Naive B cell (primary cell): ENCODE data around the gene ANKMY1. TPM values are rescaled to one million over a fixed set of nuclear protein-coding genes. Genes with fewer than 3 reads are reported as not detected.
A peak's percentile ranks its signal among the peaks of the same experiment; 100 is the strongest.

Experiments
- ATAC-seq, 2 donors: fragments of 150-1000 bp; cut with Tn5 transposase; 2 replicates each; pipeline ENCODE4 v1.10.0; 2021; ENCODE audit warnings: low read depth in 2 of 2, mild to moderate bottlenecking in 2 of 2, moderate library complexity in 2 of 2
- DNase-seq: peaks from one replicate; pipeline ENCODE4 v3.0.0; 2022
- H3K27ac Mint-ChIP-seq, 6 donors: one replicate each; pipeline ENCODE4 v1.8.0; 2020 to 2022; ENCODE audit warnings: mild to moderate bottlenecking in 6 of 6, mixed read lengths in 6 of 6, moderate library complexity in 5 of 6, inconsistent platforms in 2 of 6
- H3K27me3 Mint-ChIP-seq, 3 donors: one replicate each; pipeline ENCODE4 v1.8.0; 2021 to 2022; ENCODE audit warnings: mixed read lengths in 3 of 3, mild to moderate bottlenecking in 1 of 3
- H3K36me3 Mint-ChIP-seq, 2 donors: one replicate each; pipeline ENCODE4 v1.8.0; 2020 to 2022; ENCODE audit warnings: mixed read lengths in 2 of 2, inconsistent platforms in 1 of 2, mild to moderate bottlenecking in 1 of 2
- H3K4me1 Mint-ChIP-seq, 3 donors: one replicate each; pipeline ENCODE4 v1.8.0; 2020 to 2022; ENCODE audit warnings: mixed read lengths in 3 of 3, inconsistent platforms in 1 of 3, mild to moderate bottlenecking in 1 of 3, moderate library complexity in 1 of 3
- H3K4me3 Mint-ChIP-seq, 8 donors: one replicate each; pipeline ENCODE4 v1.8.0; 2020 to 2022; ENCODE audit warnings: mild to moderate bottlenecking in 8 of 8, mixed read lengths in 8 of 8, moderate library complexity in 8 of 8, inconsistent platforms in 2 of 8
- H3K9me3 Mint-ChIP-seq, 7 donors: one replicate each; pipeline ENCODE4 v1.8.0; 2020 to 2022; ENCODE audit warnings: mixed read lengths in 7 of 7, mild to moderate bottlenecking in 5 of 7, inconsistent platforms in 2 of 7, moderate library complexity in 1 of 7
- polyA plus RNA-seq, 6 donors: library from polyadenylated mRNA; unstranded; fragments of 300-500 nt; fragmentation: Illumina TruSeq; gene quantifications; one replicate each; pipeline ENCODE4 v1.2.3, GENCODE V29; 2021; ENCODE audit warnings: low read depth in 6 of 6

The ANKMY1 gene
- polyA plus RNA-seq, 6 donors from 2014 or later: 5.8 to 21.1 (median 8.9) TPM

- DNase-seq: no peak
- H3K27me3 Mint-ChIP-seq: no peaks in the 10 kb centered on the region
- H3K4me3 Mint-ChIP-seq: no peak overlapping the region
Observed at GRCh38 chr2:240573516-240574385, 16.0 kb upstream of the ANKMY1 start.

GRCh38 chr2:240573071-240573515 is 15.3 kb upstream of the ANKMY1 start:
- Mint-ChIP-seq H3K27ac (no peak overlapping the region), H3K4me3 (no peak overlapping the region), H3K36me3 (no peaks in the 10 kb centered on the region), H3K9me3 (no peaks in the 10 kb centered on the region), H3K27me3 (no peaks in the 10 kb centered on the region), H3K4me1 (peaks cover 20 to 32% (median 25%) of the 10 kb centered on the region in 3 donors)
- no peak for DNase-seq
- no peak for ATAC-seq

More at GRCh38 chr2:240573516-240574385, 16.0 kb upstream of the ANKMY1 start:
- ATAC-seq: no peak
- peaks cover 23 to 36% (median 25%) of the 10 kb centered on the region in 3 donors for H3K4me1 Mint-ChIP-seq
- H3K36me3 Mint-ChIP-seq: no peaks in the 10 kb centered on the region
- H3K9me3 Mint-ChIP-seq: no peaks in the 10 kb centered on the region
- H3K27ac Mint-ChIP-seq: no peak overlapping the region

DNA sequence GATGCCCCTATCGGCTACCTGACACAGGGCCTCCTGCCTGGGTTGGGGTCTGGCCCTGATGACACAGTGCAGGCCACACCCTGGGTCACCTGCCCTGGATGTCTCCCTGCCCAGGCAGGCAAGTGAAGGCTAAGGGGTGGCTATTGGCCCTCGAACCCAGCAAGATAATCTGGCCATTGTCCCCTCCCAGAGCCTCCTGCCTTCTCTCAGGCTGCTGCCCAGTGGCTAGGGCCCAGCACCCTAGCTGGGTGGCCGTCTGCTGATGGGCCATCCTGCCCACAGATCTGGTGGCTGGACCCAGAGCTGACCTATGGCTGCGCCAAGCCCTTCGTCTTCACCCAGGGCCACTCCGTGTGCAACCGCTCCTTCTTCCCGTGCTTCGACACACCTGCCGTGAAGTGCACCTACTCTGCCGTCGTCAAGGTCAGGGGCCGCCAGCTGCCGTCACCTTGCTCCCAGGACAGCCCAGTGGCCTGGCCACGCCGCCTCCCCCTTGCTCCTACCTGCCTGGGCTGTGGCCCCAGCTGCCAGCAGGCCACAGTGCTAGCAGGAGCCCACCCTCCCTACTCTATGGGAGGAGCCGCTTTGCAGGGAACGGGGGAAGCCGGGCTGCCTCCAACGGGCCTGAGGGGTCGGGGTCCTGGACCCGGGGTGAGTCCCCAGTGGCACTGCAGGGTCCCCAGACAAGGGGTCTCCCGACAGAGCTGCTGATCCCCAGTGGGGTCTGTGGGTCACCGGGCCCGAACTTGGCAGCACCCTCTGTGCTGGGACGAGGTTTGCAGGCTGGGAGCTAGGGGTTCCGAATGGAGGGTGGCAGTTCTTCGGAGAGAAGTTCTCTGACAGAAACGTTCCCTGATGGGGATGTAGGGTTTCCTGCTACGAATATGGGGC is 14.6 kb upstream of the ANKMY1 start:
- H3K27me3 Mint-ChIP-seq: no peaks in the 10 kb centered on the region
- H3K4me1 Mint-ChIP-seq: peaks cover 25 to 38% (median 30%) of the 10 kb centered on the region in 3 donors
- DNase-seq (no peak), ATAC-seq (no peak)
- H3K36me3 Mint-ChIP-seq: no peaks in the 10 kb centered on the region
- H3K4me3 Mint-ChIP-seq: peak overlapping the region in 1 of 8 donors; percentile 62
- H3K9me3 Mint-ChIP-seq: no peaks in the 10 kb centered on the region
- no peak overlapping the region for H3K27ac Mint-ChIP-seq

DNA sequence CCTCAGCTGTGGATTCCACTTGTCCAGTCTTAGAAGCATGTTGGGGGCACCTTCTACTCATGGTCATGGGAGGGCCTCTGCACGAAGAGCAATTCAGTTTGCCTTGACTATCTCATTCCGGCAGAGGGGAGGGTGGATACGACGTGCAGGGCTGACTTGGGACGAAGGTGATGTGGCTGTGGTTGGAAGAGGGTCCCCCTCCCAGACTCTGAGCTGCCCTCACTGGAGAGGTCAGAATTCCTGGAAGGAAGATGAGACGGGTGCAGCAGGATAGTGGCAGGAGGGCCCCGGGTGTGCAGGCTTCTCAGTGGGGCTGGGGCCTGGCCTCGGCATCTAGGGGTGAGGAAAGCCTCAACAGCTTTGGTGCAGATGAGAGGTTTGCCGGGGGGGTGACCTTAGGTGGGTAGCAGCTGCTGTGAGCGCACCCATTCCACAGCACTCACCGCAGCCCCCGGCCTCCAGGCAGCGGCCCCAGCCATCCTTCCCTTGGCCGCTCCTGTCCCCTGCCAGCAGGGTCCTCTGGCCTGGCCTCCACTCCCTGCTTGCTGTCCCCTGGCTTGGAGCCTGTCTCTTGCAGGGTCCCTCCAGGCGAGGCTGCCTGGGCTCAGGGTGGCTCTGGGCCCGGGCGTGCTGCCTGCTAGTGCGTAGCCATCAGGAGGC is 13.7 kb upstream of the ANKMY1 start:
- Mint-ChIP-seq H3K27ac (peak overlapping the region in 3 of 6 donors; percentile 34 to 70 (median 54)), H3K4me3 (peak overlapping the region in 3 of 8 donors; percentile 22 to 77 (median 41)), H3K36me3 (no peaks in the 10 kb centered on the region), H3K4me1 (peaks cover 30 to 47% (median 39%) of the 10 kb centered on the region in 3 donors), H3K9me3 (no peaks in the 10 kb centered on the region), H3K27me3 (no peaks in the 10 kb centered on the region)
- DNase-seq: no peak
- ATAC-seq: no peak

DNA sequence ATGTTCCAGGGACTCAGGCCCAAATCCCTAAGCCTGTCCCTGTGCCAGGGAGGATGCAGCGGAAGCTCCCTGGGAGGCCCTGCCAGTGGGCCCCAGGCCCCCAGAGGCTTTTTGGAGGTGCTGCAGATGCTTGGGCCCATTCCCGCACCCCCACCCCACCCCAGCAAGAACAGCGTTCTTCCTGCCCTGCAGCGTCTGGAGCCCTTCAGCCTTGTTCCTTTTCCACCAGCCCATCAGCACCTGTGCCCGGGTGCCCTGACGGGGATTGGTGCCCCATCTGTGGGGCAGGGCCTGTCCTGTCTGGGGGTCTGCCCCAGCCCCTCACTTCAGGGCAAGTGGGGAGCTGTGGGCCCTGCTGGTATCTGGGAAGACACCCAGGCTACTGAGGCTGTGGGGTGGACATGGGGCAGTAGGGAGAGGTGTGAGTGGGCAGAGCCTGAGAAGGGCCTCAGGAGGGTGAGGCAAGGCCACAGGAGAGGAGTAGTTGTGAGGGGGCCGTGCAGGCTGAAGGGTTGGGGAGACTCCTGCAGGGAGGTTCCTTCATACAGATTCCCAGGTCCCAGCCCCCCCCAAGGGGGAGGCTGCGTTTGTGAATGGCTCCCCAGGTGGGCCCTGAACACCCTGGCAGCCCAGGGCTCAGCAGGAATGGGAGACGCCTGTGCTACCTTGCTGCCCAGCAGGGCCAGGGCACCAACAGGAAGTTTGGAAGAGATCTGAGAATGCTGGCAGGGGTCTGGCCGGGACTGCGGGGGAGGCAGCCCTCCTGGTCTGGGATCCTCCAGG is 12.9 kb upstream of the ANKMY1 start:
- H3K36me3 Mint-ChIP-seq: no peaks in the 10 kb centered on the region
- peak overlapping the region in 4 of 6 donors; percentile 34 to 70 (median 48) for H3K27ac Mint-ChIP-seq
- peak overlapping the region in 6 of 8 donors; percentile 21 to 83 (median 52) for H3K4me3 Mint-ChIP-seq
- H3K9me3 Mint-ChIP-seq: no peaks in the 10 kb centered on the region
- no peak for ATAC-seq
- no peaks in the 10 kb centered on the region for H3K27me3 Mint-ChIP-seq
- DNase-seq: no peak
- peaks cover 35 to 54% (median 42%) of the 10 kb centered on the region in 3 donors for H3K4me1 Mint-ChIP-seq

- peaks cover 41 to 61% (median 49%) of the 10 kb centered on the region in 3 donors for H3K4me1 Mint-ChIP-seq
- no peaks in the 10 kb centered on the region for H3K9me3 Mint-ChIP-seq
- ATAC-seq (no peak), DNase-seq (no peak)
- H3K36me3 Mint-ChIP-seq: no peaks in the 10 kb centered on the region
- no peaks in the 10 kb centered on the region for H3K27me3 Mint-ChIP-seq
- peak overlapping the region in 1 of 6 donors; percentile 43 for H3K27ac Mint-ChIP-seq
- H3K4me3 Mint-ChIP-seq: peak overlapping the region; percentile 9 to 91 (median 80)
Observed at GRCh38 chr2:240569998-240570530, 12.3 kb upstream of the ANKMY1 start.

DNA sequence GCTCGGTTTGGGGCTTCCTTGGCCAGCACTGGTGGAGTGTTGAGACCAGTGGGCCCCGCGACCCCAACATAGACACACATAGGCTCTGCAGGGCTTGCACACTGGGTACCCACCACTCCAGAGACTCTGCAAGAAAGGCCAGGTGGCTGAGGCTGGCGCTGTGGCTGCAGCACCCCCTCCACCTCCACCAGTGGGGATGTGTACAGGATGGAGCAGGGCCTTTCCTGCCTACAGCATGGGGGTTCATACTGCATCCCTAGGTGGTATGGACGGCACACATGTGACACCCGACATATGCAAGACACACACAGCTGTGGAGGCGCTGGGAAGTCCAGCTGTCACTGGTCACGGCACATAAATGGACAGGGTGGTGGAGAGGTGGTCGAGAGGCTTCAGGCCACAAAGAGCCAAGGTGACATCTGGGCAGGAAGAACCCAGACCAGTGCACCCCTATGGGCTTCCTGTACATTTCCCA is 11.8 kb upstream of the ANKMY1 start:
- no peaks in the 10 kb centered on the region for H3K9me3 Mint-ChIP-seq
- H3K4me1 Mint-ChIP-seq: peaks cover 46 to 66% (median 54%) of the 10 kb centered on the region in 3 donors
- peak overlapping the region; percentile 76 to 91 (median 86) for H3K4me3 Mint-ChIP-seq
- peak overlapping the region in 3 of 6 donors; percentile 33 to 84 (median 52) for H3K27ac Mint-ChIP-seq
- H3K27me3 Mint-ChIP-seq: no peaks in the 10 kb centered on the region
- DNase-seq: no peak
- ATAC-seq: no peak
- no peaks in the 10 kb centered on the region for H3K36me3 Mint-ChIP-seq

GRCh38 chr2:240568678-240569522 is 11.1 kb upstream of the ANKMY1 start:
- Mint-ChIP-seq H3K4me1 (peaks cover 51 to 71% (median 61%) of the 10 kb centered on the region in 3 donors), H3K36me3 (no peaks in the 10 kb centered on the region), H3K4me3 (peak overlapping the region; percentile 76 to 91 (median 86)), H3K27me3 (no peaks in the 10 kb centered on the region), H3K9me3 (no peaks in the 10 kb centered on the region), H3K27ac (peak overlapping the region in 4 of 6 donors; percentile 33 to 90 (median 65))
- DNase-seq (no peak), ATAC-seq (peak; percentile 34 to 36)

DNA sequence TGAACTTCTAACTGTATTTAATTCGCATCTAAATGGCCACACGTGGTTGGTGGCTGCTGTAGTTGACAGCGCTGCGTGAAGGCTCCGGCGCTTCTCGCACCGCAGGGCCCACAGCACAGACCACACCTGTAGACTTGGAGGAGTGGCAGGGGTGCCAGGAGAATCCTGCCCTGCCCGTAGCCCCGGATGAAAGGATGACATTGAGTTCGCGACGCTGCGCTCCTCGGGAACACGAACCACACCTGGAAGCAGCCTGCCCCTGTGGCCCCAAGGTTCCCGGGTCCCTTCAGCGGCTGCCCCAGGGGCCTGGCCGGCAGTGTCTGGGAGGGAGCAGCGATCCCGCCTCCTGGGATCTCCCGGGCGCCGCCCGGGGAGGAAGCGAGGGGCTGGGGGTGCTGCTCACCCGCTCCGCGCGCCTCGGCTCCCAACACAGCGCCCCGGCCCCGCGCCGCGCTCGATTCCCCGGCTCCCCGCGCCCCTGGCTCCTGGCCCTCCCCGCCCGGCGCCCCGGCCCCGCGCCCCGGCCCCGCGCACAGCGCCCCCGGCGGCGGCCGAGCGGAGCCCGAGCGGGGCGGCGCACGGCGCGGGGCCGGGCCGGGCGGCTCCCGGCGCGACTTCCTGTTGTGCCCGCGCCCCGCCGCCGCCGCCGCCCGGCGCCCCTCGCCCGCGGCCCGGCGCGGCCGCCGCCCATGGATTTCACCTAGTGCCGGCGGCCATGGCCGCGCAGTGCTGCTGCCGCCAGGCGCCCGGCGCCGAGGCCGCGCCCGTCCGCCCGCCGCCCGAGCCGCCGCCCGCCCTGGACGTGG is 10.3 kb upstream of the ANKMY1 start, which contains the start of gene RNPEPL1:
TSS of gene RNPEPL1 (plus strand) at position 613 of the 806 bp plus-strand sequence. CDS start at position 716, 103 bp downstream.
- H3K9me3 Mint-ChIP-seq: no peaks in the 10 kb centered on the region
- peak; percentile 50 to 53 for ATAC-seq
- H3K36me3 Mint-ChIP-seq: no peaks in the 10 kb centered on the region
- peaks cover 54 to 71% (median 68%) of the 10 kb centered on the region in 3 donors for H3K4me1 Mint-ChIP-seq
- H3K27ac Mint-ChIP-seq: peak within 1 kb of the TSS; percentile 80 to 96 (median 92)
- no peaks in the 10 kb centered on the region for H3K27me3 Mint-ChIP-seq
- peak; percentile 67 for DNase-seq
- peak within 1 kb of the TSS; percentile 82 to 94 (median 90) for H3K4me3 Mint-ChIP-seq

DNA sequence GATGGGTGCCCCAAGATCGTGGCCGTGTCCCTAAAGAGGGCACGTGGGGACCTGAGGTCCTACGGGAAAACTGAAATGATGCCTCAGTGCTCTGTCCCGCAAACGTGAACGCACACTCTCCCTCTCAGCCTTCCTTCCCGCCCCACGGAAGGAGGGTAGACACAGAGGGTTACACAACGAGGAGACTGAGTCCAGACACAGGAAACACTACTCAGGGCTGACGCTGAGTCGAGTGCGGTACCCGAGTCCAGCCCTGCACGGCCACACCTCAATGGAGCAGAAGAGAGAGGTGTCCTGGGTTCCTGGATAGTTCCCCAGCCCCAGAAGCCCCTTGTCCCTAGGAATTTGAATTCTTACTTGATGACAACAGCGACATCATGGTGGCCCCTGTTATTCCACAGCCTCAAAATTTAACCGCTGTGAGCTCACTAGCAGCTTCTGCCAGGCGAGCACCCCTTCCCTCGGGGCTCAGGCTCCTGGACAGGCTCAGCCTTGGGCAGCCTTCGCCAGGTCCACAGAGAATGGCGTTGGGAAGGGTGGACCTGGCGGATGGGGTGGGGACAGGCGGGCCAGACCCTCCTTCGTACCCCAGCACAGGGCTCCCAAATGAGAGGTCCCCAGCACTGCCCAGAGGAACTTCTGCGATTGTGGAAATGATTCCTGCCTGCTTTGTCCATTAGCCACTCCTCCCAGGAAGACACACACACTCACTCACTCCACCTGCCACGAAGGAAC is 9.5 kb upstream of the ANKMY1 start:
- H3K4me3 Mint-ChIP-seq: peak overlapping the region; percentile 82 to 94 (median 90)
- ATAC-seq: no peak
- H3K36me3 Mint-ChIP-seq: no peaks in the 10 kb centered on the region
- H3K4me1 Mint-ChIP-seq: peaks cover 54 to 74% (median 71%) of the 10 kb centered on the region in 3 donors
- DNase-seq: peak; percentile 20
- no peaks in the 10 kb centered on the region for H3K27me3 Mint-ChIP-seq
- peak overlapping the region; percentile 80 to 96 (median 92) for H3K27ac Mint-ChIP-seq
- H3K9me3 Mint-ChIP-seq: no peaks in the 10 kb centered on the region
